ENCODE results near the gene OR10T2. TPM values are rescaled to one million over a fixed set of nuclear protein-coding genes. Genes with fewer than 3 reads are reported as not detected.
"Not testable (repeated sequence)": the region's sequence is repeated elsewhere in the genome, so short reads cannot be mapped to it uniquely, and the experiment has no call there.

The OR10T2 gene, protein sequence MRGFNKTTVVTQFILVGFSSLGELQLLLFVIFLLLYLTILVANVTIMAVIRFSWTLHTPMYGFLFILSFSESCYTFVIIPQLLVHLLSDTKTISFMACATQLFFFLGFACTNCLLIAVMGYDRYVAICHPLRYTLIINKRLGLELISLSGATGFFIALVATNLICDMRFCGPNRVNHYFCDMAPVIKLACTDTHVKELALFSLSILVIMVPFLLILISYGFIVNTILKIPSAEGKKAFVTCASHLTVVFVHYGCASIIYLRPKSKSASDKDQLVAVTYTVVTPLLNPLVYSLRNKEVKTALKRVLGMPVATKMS
- not detected for total RNA-seq

DNA sequence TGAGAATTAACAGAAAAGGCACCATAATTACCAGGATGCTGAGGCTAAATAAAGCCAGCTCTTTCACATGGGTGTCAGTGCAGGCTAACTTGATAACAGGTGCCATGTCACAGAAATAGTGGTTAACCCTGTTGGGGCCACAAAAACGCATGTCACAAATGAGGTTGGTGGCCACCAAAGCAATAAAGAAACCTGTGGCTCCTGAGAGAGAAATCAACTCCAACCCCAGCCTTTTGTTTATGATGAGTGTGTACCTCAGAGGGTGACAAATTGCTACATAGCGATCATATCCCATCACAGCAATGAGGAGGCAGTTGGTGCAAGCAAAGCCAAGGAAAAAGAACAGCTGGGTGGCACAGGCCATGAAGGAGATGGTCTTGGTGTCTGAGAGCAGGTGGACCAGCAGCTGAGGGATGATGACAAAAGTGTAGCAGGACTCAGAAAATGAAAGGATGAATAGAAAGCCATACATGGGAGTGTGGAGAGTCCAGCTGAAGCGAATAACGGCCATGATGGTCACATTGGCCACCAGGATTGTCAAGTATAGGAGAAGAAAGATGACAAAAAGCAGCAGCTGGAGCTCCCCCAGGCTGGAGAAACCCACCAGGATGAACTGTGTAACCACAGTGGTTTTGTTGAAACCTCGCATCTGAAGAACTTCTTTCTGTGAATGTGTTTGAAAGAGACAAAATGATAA lies at the start of gene OR10T2:
Gene OR10T2 (minus strand): TSS at position 649 of the 697 bp plus-strand sequence. CDS start 0 bp downstream, at position 649.
- Mint-ChIP-seq H3K27ac (no peak within 1 kb of the TSS), H3K9me3 (no peaks in the 10 kb centered on the region), H3K27me3 (ENCODE audit: low read depth) (peaks cover 9% of the 10 kb centered on the region), H3K4me1 (ENCODE audit: low read depth) (peaks cover 6% of the 10 kb centered on the region), H3K36me3 (ENCODE audit: insufficient read depth in 2 of 2) (no peaks in the 10 kb centered on the region), H3K4me3 (peak within 1 kb of the TSS in 1 of 2 donors; percentile 3)
- DNase-seq (peak; percentile 3 to 21), ATAC-seq (replicated peaks in 1 of 2) (peak; percentile 82 to 83)

DNA sequence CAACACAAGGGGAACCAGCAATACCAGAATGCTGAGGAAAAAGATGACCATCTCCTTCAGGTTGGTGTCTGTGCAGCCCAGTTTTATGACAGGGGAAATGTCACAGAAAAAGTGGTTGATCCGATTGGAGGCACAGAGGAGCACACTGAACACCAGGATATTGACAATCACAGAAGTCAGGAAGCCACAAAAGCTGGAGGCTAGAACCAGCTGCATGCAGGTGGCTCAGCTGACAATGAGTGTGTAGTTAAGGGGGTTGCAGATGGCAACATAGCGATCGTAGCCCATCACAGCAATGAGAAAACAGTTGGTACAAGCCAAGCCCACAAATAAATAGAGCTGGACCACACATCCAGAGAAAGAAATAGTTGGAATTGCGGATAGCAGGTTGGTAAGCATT lies 46.1 kb upstream of the OR10T2 start:
- H3K27me3 Mint-ChIP-seq (ENCODE audit: low read depth), result peaks cover 6% of the 10 kb centered on the region
- no peak overlapping the region for H3K27ac Mint-ChIP-seq
- H3K9me3 Mint-ChIP-seq, result no peaks in the 10 kb centered on the region
- H3K36me3 Mint-ChIP-seq (ENCODE audit: insufficient read depth in 2 of 2), result no peaks in the 10 kb centered on the region
- ATAC-seq (replicated peaks in 1 of 2), result no peak
- DNase-seq, result no peak
- H3K4me3 Mint-ChIP-seq, result no peak overlapping the region
- no peaks in the 10 kb centered on the region for H3K4me1 Mint-ChIP-seq (ENCODE audit: low read depth)

DNA sequence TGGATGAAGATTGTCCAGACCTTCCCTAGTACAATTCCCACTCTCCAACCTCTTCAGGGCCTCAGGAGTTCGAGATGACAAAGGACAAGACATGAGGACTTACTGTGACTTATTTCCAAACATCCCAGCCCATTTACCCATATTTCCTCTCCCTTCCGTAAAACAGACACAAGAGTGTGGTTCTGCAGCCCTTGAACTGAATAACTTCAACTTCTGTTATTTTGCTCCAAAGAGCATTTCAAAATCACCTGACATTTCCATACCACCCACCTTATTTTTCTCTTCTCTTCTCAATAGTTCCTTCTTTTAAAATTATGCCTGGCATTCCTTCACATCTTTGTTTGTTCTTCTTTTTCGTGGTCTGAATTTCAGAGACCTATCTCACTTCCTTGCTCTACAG lies 35.5 kb upstream of the OR10T2 start:
- ATAC-seq (replicated peaks in 1 of 2) (no peak), DNase-seq (no peak)
- peaks cover 7 to 10% of the 10 kb centered on the region in 2 donors for H3K9me3 Mint-ChIP-seq
- H3K4me1 Mint-ChIP-seq (ENCODE audit: low read depth), result no peaks in the 10 kb centered on the region
- peaks cover 3 to 4% of the 10 kb centered on the region in 2 donors for H3K36me3 Mint-ChIP-seq (ENCODE audit: insufficient read depth in 2 of 2)
- no peak overlapping the region for H3K4me3 Mint-ChIP-seq
- H3K27me3 Mint-ChIP-seq (ENCODE audit: low read depth), result peaks cover 27% of the 10 kb centered on the region
- no peak overlapping the region for H3K27ac Mint-ChIP-seq

DNA sequence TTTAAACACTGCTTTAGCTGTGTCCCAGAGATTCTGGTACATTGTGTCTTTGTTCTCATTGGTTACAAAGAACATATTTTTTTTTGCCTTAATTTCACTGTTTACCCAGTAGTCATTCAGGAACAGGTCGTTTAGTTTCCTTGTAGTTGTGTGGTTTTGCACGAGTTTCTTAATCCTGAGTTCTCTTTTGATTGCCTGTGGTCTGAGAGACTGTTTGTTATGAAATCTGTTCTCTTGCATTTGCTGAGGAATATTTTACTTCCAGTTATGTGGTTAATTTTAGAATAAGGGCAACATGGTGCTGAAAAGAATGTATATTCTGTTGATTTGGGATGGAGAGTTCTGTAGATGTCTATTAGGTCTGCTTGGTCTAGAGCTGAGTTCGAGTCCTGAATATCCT lies 30.9 kb upstream of the OR10T2 start:
- not testable (repeated sequence) for H3K27ac Mint-ChIP-seq; DNase-seq; H3K4me1 Mint-ChIP-seq (ENCODE audit: low read depth); H3K36me3 Mint-ChIP-seq (ENCODE audit: insufficient read depth in 2 of 2); ATAC-seq (replicated peaks in 1 of 2); H3K4me3 Mint-ChIP-seq
- H3K9me3 Mint-ChIP-seq, result peaks cover 7 to 12% of the 10 kb centered on the region in 2 donors
- H3K27me3 Mint-ChIP-seq (ENCODE audit: low read depth), result peaks cover 27% of the 10 kb centered on the region

DNA sequence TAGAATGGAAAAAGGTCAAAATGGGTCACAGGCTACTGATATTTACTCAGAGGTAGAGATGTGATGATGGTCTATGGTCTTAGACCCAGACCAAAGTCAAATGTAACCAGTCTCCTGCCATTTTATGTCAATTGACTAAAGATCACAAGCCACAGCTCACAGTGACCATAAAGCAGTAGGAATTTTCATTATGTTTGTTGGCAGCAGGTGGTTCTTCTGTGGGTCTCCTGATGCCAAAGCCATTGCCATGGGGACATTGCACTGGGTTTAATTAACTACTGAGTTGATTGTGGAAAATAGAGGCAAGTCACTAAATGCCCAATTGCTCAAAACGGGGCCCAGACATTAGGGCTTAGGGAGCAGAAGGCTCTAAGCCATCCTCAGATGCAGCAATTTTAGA lies 26.9 kb upstream of the OR10T2 start, which contains the start of gene OR10K2:
Gene OR10K2 (minus strand): TSS at position 101 of the 400 bp plus-strand sequence. CDS start 5,371 bp downstream, outside the sequence.
- DNase-seq, result no peak
- no peak within 1 kb of the TSS for H3K27ac Mint-ChIP-seq
- H3K4me1 Mint-ChIP-seq (ENCODE audit: low read depth), result no peaks in the 10 kb centered on the region
- ATAC-seq (replicated peaks in 1 of 2), result no peak
- no peaks in the 10 kb centered on the region for H3K27me3 Mint-ChIP-seq (ENCODE audit: low read depth)
- H3K36me3 Mint-ChIP-seq (ENCODE audit: insufficient read depth in 2 of 2), result peaks cover 3 to 4% of the 10 kb centered on the region in 2 donors
- H3K4me3 Mint-ChIP-seq, result no peak within 1 kb of the TSS
- peaks cover 2 to 9% of the 10 kb centered on the region in 2 donors for H3K9me3 Mint-ChIP-seq

DNA sequence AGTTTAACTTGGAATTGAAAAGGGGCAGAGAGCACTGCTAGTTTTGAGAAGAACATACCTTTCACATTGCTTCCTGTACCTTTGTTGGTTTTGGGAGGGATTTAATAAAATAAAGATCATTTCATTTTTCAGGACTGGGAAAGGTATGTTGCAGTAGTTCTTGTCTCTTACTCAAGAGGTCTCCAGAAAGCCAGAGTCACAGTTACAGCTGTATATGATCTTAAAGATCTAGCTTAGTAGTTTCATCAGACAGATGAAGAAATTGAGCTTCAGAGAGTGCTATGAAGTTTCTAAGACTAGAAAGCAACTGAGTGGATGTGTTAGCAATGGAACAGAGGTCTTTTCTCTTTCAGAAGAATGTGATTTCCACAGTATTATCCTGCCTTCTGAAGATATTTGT lies 25.8 kb upstream of the OR10T2 start:
- H3K27ac Mint-ChIP-seq, result no peak overlapping the region

DNA sequence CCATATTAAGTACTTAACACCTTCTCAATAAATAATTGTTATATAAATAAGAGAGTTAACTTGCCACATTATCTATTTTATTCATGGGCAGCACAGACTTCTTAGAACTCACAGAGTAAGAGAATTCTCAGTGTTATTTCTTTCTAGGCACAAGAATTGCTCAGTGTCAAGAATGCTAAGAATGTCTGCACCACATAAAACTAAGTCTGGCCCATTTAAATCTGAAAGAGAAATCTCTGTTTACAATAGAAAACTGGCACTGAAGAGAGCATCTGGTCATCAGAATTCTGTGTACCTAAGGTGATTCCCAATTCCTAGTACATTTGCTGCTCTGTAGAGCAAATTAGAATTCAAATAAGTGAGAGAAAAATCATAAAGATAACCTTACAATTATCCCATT lies 22.9 kb upstream of the OR10T2 start:
- Mint-ChIP-seq H3K36me3 (ENCODE audit: insufficient read depth in 2 of 2) (no peaks in the 10 kb centered on the region), H3K4me1 (ENCODE audit: low read depth) (no peaks in the 10 kb centered on the region), H3K4me3 (no peak overlapping the region), H3K9me3 (peaks cover 0 to 3% of the 10 kb centered on the region in 2 donors), H3K27me3 (ENCODE audit: low read depth) (no peaks in the 10 kb centered on the region), H3K27ac (no peak overlapping the region)
- DNase-seq (no peak), ATAC-seq (replicated peaks in 1 of 2) (no peak)

More for the DNA sequence above, 25.8 kb upstream of the OR10T2 start:
- ATAC-seq (replicated peaks in 1 of 2) (no peak), DNase-seq (no peak)
- Mint-ChIP-seq H3K4me3 (no peak overlapping the region), H3K4me1 (ENCODE audit: low read depth) (no peaks in the 10 kb centered on the region), H3K27me3 (ENCODE audit: low read depth) (no peaks in the 10 kb centered on the region), H3K36me3 (ENCODE audit: insufficient read depth in 2 of 2) (peaks cover 3 to 4% of the 10 kb centered on the region in 2 donors), H3K9me3 (peaks cover 4 to 5% of the 10 kb centered on the region in 2 donors)

DNA sequence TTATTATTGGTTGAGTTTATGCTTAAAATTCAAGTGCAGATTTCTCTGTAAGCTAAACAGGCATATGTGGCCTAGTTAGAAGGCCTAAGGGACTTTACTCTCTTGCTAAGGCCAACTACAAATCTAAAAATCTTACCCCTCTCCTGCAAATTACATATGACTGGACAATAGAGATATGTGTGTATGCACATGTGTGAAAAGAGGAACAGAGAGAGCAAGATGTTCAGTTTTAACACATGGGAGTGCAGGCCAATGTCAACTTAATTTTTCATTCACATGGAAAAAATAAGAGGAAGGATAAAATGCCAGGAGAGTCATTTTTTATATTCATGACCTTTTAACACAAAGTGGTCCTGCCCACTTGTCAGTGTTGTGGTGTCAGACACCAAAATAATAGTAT lies 18.3 kb upstream of the OR10T2 start:
- no peaks in the 10 kb centered on the region for H3K36me3 Mint-ChIP-seq (ENCODE audit: insufficient read depth in 2 of 2)
- H3K9me3 Mint-ChIP-seq, result peaks cover 0 to 3% of the 10 kb centered on the region in 2 donors
- no peaks in the 10 kb centered on the region for H3K4me1 Mint-ChIP-seq (ENCODE audit: low read depth)
- H3K4me3 Mint-ChIP-seq, result no peak overlapping the region
- H3K27ac Mint-ChIP-seq, result no peak overlapping the region
- no peak for DNase-seq
- ATAC-seq (replicated peaks in 1 of 2), result no peak
- no peaks in the 10 kb centered on the region for H3K27me3 Mint-ChIP-seq (ENCODE audit: low read depth)

DNA sequence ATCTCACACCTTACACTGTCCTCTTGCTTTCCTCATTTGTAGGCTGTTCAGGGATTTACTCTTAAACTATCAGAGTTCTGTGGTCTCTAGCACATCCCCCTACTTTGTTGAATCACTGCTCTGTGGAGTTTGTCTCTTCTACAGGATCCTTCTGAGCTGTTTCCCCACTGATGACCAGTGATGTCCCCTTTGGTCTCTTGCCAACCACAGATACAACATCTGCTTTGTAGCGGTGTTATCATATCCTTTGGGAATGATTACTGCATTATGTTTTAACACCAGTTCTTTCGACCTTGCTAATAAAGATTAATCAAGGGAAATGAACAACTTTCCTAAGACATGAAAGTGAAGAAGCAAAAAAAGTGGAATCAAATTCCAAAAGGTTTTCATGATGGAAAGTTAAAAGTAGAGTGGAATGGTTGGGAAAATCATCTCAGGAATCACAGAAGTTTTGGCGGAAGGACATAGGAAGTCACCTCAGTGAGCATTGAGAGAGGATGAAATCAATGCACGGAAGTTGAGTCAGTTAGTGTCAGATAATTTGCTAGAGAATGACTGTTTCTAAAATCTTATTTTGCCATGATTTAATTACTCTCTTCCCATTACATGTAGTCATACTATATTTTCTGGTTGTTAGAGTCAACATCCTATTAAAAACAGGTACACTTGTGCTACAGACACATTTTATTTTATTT lies 15.5 kb upstream of the OR10T2 start:
- ATAC-seq (replicated peaks in 1 of 2), result no peak
- no peaks in the 10 kb centered on the region for H3K27me3 Mint-ChIP-seq (ENCODE audit: low read depth)
- H3K9me3 Mint-ChIP-seq, result no peaks in the 10 kb centered on the region
- no peak overlapping the region for H3K4me3 Mint-ChIP-seq
- H3K4me1 Mint-ChIP-seq (ENCODE audit: low read depth), result no peaks in the 10 kb centered on the region
- no peak overlapping the region for H3K27ac Mint-ChIP-seq
- DNase-seq, result no peak
- H3K36me3 Mint-ChIP-seq (ENCODE audit: insufficient read depth in 2 of 2), result no peaks in the 10 kb centered on the region

DNA sequence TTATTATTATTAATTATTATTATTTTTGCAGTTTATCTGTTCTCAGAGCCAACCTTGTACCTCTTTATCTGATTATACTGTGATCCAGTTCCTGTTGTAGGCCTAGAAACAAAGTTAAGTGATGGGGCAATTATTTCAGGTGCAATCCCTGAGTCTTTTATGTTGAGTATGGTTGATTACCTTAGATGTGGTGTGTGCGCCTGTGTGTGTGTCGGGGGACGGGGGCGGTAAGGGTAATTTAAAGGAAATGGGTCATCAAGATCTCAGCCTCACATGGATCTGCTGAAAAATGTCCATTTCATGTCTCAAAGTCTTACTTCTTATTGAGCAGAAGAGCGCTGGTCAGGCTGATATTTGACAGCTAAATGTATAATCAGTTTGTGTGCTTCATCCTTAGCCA lies 7.8 kb upstream of the OR10T2 start:
- no peak for DNase-seq
- Mint-ChIP-seq H3K9me3 (no peaks in the 10 kb centered on the region), H3K4me1 (ENCODE audit: low read depth) (no peaks in the 10 kb centered on the region), H3K4me3 (no peak overlapping the region), H3K27me3 (ENCODE audit: low read depth) (peaks cover 6% of the 10 kb centered on the region), H3K27ac (no peak overlapping the region), H3K36me3 (ENCODE audit: insufficient read depth in 2 of 2) (no peaks in the 10 kb centered on the region)
- ATAC-seq (replicated peaks in 1 of 2), result no peak

DNA sequence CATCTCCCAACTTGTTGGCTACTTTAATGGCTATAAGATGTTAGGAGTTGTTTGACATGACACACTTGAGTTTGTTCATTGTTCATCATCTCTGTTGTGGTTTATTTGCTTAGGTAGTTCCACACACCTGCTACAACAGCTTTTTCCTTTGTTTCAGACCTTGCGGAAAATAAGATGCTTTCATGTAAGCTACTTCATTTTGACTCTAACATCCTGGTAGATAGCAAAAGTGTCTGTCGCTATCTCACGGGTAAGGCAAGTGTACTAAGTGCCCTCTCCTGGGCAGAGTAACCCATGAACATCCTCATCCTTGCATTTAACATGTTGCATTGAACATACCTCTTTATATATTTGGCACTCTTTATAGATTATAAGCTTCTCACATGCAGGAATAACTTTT lies 1.6 kb upstream of the OR10T2 start:
- Mint-ChIP-seq H3K9me3 (no peaks in the 10 kb centered on the region), H3K27me3 (ENCODE audit: low read depth) (peaks cover 15% of the 10 kb centered on the region), H3K4me3 (no peak overlapping the region), H3K36me3 (ENCODE audit: insufficient read depth in 2 of 2) (no peaks in the 10 kb centered on the region), H3K4me1 (ENCODE audit: low read depth) (peaks cover 6% of the 10 kb centered on the region), H3K27ac (no peak overlapping the region)
- no peak for ATAC-seq (replicated peaks in 1 of 2)
- no peak for DNase-seq

DNA sequence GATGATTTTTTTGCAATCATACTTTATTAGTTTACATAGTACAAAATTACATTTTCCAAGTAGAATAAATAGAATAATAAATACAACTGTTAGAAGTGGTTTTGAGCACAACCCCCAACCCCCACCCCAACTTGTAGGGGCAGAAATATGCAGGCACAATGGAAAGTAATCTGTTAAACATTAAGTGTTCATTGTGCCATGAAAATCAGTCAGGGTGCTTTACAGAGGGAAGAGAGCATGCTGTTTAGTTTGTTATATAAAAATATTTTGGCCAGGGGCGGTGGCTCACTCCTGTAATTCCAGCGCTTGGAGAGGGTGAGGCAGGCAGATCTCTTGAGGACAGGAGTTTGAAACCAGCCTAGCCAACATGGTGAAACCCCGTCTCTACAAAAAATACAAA lies 2.6 kb downstream of the OR10T2 start:
- Mint-ChIP-seq H3K9me3 (no peaks in the 10 kb centered on the region), H3K27me3 (ENCODE audit: low read depth) (peaks cover 9% of the 10 kb centered on the region), H3K27ac (no peak overlapping the region), H3K4me1 (ENCODE audit: low read depth) (peaks cover 6% of the 10 kb centered on the region), H3K36me3 (ENCODE audit: insufficient read depth in 2 of 2) (no peaks in the 10 kb centered on the region), H3K4me3 (no peak overlapping the region)
- no peak for ATAC-seq (replicated peaks in 1 of 2)
- no peak for DNase-seq

DNA sequence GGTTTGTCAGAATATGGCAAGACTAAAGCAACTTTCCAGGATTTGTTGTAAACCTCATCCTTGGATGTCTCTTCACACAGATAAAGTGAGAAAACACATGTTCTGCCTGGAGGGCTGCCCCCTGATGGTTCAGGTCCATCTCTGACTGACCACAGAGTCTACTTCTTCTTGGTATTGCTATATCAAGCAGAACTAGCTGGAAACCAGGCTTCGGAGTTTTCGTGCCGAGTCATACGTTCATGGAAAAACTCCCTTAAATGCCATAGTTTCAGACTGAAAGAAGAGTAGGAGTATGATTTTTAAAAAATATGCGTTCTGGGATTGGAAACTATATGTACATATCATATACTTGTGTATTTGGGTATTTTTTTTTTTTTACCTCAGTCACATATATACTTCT lies 5.8 kb downstream of the OR10T2 start:
- Mint-ChIP-seq H3K27me3 (ENCODE audit: low read depth) (peaks cover under 1% of the 10 kb centered on the region), H3K4me1 (ENCODE audit: low read depth) (no peaks in the 10 kb centered on the region), H3K9me3 (no peaks in the 10 kb centered on the region), H3K4me3 (no peak overlapping the region), H3K36me3 (ENCODE audit: insufficient read depth in 2 of 2) (no peaks in the 10 kb centered on the region), H3K27ac (no peak overlapping the region)
- DNase-seq (no peak), ATAC-seq (replicated peaks in 1 of 2) (no peak)
